ENCODE data around the gene SLC9A8.

Gene SLC9A8

DNA sequence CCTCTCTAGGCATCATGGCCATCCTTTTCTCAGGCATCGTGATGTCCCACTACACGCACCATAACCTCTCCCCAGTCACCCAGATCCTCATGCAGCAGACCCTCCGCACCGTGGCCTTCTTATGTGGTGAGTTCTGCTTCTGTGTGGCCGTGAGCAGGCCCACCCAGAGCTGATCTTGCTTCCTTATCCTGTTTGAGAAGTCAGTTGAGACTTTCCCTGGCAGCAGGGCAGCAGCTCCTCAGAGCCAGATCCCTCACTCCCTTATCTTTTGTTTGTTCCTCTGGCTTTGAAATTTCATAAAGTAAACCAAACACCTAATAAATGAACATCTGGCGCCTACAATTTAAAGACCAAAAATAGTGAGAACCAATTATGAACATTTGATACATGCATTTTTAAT lies 62.1 kb downstream of the SLC9A8 start:
- no peak for DNase-seq (ENCODE audit: low read depth, low spot score)

DNA sequence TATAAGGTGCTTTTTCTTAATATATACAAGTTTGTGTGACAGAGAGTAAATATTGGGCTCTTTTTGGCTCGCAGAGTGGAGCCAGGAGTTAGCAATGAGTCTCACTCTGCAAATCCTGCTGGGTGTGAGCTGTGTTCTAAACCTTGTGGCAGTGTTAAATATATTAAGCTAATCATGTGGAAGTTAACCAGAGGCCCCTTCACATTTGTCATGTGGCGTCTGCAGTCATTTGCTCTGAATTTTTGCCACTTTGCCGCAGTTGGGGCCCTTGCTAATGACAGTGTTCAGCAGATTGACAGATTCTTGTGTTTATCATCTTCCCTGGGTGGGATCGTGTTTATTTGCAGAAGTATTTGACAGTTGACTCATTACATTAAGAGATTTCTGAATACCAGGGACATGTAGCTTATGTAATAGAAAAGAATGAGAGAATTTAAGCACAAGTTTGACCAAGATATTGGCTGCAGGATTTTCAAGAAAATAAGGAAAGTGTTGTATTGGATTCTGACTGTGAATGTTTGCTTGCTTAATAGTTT lies 64.8 kb downstream of the SLC9A8 start:
- DNase-seq (ENCODE audit: low read depth, low spot score) = no peak

DNA sequence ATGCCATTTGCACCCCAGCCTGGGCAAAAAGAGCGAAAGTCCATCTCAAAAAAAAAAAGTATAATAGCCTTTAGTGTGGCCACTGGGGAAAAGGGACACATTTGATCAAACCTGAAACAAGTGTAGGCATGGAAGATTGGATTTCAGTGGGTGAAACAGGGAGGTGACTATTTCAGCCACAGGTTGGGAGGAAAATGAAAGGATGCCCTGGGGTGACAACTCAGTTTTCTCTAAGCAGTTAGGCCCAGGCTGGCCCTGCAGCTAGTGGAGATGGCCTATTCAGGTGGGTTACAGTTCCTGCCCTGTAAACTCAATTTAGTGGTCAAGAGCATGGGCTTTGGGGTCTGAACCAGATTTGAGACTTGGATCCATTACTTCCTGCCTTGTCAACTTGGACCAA lies 66.3 kb downstream of the SLC9A8 start:
- DNase-seq (ENCODE audit: low read depth, low spot score) = no peak

GRCh38 chr20:49880177-49880576 lies 67.5 kb downstream of the SLC9A8 start:
- DNase-seq (ENCODE audit: low read depth, low spot score) = no peak

DNA sequence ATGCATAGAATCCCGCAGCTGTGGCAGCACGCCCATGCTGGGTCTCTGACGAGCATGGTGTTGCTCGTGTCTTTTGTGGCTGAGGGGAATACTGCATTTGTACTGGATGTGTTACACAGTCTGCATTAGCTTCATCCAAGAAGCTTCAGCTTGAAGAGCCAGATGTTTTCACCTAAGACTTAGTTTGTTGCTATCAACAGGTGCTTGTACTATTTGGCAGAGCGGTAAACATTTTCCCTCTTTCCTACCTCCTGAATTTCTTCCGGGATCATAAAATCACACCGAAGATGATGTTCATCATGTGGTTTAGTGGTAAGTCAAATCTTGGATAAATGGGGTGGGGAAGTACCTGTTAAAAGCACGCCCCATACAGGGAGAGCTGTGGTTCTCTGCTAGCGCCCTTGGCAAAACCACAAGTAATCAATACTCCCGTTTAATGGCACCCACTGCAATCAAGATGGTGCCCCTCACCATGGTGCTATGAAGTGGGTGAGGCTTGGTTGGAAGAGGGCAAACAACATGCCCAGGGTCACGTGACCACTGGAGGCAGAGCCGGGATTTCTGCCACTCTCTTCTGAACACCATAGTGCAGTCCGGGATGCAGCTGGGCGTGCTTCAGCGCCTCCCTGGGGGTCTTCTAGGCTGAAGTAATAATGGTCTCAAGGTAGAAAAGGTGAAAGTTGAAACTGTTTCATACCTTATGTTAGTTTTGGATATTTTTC lies 68.3 kb downstream of the SLC9A8 start:
- DNase-seq (ENCODE audit: low read depth, low spot score) = no peak

DNA sequence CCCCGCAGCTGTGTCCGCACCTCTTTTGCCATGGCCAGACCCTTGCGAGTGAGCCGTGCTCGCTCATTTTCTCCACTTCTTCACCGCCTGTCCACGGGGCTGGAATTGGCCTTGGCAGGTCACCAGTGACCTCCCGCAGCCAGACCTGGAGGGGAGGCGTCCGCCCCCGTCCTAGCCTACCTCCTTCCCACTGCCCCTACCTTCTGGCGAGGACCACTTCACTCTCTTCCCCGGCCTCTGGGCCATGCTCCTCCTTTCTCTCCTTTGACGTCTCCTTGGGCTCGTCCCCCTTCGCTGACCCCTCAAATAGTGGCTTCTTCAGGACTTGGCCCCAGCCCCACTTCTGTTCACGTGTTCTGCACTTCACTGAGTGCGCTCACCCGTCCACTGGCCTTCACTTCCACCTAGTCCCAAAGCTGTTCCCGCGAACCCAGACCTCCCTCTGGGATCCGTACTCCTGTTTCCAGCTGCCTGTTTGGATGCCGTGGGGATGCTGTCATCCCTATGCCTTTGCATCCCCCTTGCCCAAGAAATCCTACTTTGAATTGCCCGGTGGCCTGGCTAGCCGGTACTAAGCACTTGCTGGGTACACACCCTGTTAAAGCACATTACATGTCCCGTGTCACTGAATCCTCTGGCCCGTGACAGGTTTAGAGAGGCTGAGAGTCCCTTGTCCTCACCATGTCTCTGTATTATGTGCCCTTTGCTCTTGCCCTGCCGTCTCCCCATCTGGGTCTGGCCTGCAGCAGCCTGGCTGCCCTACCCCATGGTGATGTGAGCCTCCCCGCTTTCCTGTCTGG lies 69.7 kb downstream of the SLC9A8 start:
- no peak for DNase-seq (ENCODE audit: low read depth, low spot score)

DNA sequence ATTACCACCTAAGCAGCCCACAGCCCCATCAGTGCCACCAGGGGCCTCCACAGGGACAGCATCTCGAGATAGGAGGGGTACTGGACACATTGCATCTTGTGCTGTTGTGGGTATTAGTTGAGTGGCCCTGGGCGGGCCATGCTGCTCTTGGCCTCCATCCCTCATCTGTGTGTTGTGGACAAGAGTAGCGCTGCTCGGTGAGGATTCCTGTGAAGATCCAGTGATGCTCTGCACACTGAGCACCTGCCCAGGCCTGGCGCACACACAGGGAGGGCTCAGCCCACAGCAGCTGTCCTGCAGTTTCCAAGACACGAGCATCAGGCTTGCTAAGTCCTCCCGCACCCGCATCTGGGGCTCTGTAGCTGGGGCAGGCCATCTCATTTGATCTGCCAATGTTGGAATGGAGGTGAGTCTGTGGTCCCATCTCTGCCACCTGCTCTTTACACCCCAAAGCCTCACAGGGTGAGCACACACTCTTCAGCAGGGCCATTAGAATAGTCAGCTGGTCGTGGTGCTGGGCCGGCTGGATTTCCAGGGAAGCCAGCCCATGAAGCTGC lies 70.7 kb downstream of the SLC9A8 start:
- no peak for DNase-seq (ENCODE audit: low read depth, low spot score)

GRCh38 chr20:49885558-49886332 lies 73.1 kb downstream of the SLC9A8 start:
- DNase-seq (ENCODE audit: low read depth, low spot score) = no peak

- DNase-seq (ENCODE audit: low read depth, low spot score) = no peak
Measured at GRCh38 chr20:49886571-49887213, 74.1 kb downstream of the SLC9A8 start.

DNA sequence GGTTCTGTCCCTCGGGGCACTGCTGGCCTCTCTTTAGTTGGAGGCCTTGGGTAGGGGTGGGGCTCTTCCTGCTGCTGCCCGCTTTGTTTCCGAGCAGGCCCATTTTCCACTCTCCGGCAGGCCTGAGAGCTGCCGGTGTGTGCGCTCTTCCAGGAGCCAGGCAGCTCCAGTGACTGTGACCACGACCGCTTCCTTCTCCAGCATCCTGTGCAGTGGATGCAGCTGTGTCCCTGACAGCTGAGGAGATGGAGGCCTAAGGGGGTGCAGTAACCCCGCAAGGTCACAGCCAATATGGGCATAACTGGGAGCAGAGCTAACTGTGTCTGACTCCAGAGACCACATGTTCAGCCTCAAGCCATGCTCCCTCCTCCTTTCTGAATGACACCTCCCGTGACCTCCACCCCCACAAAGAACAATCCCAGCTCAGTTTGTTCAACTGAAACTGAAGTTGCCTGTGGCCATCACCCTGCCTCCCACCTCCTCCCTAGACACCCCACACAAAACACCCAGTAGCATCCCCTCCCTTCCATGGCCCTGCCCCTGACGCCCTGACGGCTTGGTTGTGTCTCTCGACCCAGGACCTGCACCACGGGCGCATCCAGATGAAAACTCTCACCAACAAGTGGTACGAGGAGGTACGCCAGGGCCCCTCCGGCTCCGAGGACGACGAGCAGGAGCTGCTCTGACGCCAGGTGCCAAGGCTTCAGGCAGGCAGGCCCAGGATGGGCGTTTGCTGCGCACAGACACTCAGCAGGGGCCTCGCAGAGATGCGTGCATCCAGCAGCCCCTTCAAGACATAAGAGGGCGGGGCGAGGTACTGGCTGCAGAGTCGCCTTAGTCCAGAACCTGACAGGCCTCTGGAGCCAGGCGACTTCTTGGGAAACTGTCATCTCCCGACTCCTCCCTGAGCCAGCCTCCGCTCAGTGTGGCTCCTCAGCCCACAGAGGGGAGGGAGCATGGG lies 74.9 kb downstream of the SLC9A8 start:
- DNase-seq (ENCODE audit: low read depth, low spot score) = no peak

GRCh38 chr20:49888212-49889000 lies 75.8 kb downstream of the SLC9A8 start:
- DNase-seq (ENCODE audit: low read depth, low spot score) = peak; percentile 49

GRCh38 chr20:49889001-49889934 lies 76.6 kb downstream of the SLC9A8 start:
- no peak for DNase-seq (ENCODE audit: low read depth, low spot score)

- no peak for DNase-seq (ENCODE audit: low read depth, low spot score)
Measured at GRCh38 chr20:49889935-49890333, 77.3 kb downstream of the SLC9A8 start.

DNA sequence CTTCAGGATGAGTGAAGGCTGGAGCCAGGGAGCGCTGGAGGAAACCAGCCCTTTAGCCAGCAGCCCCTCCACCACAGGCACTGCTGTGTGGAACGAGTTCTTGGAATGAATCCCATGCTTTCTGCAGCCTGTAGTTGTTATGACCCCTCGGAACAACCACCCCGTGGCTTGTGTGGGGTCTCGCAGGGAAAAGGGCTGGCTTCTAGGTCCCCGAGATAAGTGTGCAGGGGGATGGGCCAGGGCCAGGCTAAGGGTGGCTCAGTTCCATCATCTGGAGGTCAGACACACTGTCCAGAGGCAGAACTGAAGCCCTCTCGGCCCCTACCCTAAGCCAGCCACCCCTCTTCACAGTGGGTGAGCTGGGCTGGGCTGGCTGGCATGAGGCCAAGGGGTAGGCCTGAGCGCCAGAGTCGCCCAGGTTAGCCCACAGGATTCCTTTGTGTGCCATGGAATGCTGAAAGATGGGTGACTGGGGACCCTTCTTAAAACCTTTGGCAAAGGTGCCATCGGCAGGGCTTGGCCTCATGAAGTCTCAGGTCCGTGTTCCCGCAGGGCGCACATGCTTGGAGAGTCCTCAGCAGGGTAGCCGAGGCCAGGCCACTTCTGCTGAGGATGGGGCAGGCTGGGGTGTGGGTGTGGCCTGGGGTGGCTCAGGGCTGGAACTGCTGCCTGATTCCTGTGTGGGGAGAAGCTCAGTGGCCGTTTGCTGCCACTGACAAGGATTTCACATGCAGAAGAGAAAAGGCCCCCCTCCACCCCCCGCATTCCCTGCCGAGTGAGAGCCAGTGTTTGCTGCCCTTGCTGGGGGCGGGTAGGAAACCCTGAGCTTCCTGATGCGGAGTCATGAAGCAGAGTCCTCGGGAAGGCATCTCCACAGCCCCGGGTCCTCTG lies 78.1 kb downstream of the SLC9A8 start:
- no peak for DNase-seq (ENCODE audit: low read depth, low spot score)

- no peak for DNase-seq (ENCODE audit: low read depth, low spot score)
Measured at GRCh38 chr20:49891476-49892110, 79.0 kb downstream of the SLC9A8 start.

- no peak for DNase-seq (ENCODE audit: low read depth, low spot score)
Measured at GRCh38 chr20:49892260-49892659, 79.6 kb downstream of the SLC9A8 start.

- DNase-seq (ENCODE audit: low read depth, low spot score) = no peak
Measured at GRCh38 chr20:49892817-49893216, 80.2 kb downstream of the SLC9A8 start.
